GM12891 (cell line): Measurements from ENCODE around the gene ABHD17B.

Source experiments
- POLR2A ChIP-seq: IDR thresholded peaks from 2 replicates; pipeline ENCODE4 v1.6.1; 2011; ENCODE audit warnings: low read depth, low read length, control low read depth
- POLR2AphosphoS5 ChIP-seq: IDR thresholded peaks from 2 replicates; pipeline ENCODE4 v1.6.1; 2011; ENCODE audit warnings: low read depth, low read length, control low read depth

- TF ChIP-seq POLR2A (no peak), POLR2AphosphoS5 (no peak)
Measured at GRCh38 chr9:71909887-71910649, 925 bp downstream of the ABHD17B start.
